Omental fat pad (tissue), 4 donors: ENCODE data around the gene SCN10A. TPM values are rescaled to one million over a fixed set of nuclear protein-coding genes. Genes with fewer than 3 reads are reported as not detected.

Experiments used
- ATAC-seq: fragments of 150-250 bp; one replicate; pipeline ENCODE4 v1.9.1; 2016; ENCODE audit warnings: mild to moderate bottlenecking, moderate library complexity; ENCODE audit not compliant: low FRiP score
- DNase-seq: peaks from one replicate; pipeline ENCODE4 v3.0.0-alpha.2; 2019; ENCODE audit warnings: low spot score
- total RNA-seq, 4 donors: library from RNA; depleted of rRNA; stranded (reverse); fragments of >200 nt; gene quantifications; one replicate each; pipeline ENCODE4 v1.1.0, GENCODE V29; 2016
- TF ChIP-seq, protein P1 (sequence below), 3 donors: fragments of 450-650 bp; IDR thresholded peaks; one replicate each; pipeline ENCODE4 v1.5.1; 2016 to 2017; ENCODE audit warnings: antibody characterized with exemption in 3 of 3, mild to moderate bottlenecking in 3 of 3, moderate library complexity in 2 of 3

The SCN10A gene
- total RNA-seq, 4 donors from 2014 or later: not detected

DNA sequence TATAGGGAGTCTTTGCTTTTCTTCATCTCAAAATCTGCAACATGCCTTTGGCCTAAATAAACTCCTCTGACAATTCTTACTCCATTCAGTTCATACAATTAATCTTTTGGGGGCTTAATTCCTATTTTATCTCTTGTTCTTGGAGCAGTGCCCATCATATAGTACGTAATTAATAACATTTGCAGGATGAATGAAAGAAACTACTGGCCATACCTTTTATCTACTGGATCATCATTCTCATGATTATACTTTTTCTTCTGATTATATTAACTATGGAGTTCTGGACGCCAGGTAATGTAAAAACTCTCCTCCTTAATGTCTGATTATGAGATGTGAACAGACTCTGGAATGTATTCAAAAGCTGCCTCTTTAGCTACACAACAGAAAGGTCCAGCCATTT is 120.0 kb downstream of the SCN10A start:
- TF ChIP-seq, protein P1, sequence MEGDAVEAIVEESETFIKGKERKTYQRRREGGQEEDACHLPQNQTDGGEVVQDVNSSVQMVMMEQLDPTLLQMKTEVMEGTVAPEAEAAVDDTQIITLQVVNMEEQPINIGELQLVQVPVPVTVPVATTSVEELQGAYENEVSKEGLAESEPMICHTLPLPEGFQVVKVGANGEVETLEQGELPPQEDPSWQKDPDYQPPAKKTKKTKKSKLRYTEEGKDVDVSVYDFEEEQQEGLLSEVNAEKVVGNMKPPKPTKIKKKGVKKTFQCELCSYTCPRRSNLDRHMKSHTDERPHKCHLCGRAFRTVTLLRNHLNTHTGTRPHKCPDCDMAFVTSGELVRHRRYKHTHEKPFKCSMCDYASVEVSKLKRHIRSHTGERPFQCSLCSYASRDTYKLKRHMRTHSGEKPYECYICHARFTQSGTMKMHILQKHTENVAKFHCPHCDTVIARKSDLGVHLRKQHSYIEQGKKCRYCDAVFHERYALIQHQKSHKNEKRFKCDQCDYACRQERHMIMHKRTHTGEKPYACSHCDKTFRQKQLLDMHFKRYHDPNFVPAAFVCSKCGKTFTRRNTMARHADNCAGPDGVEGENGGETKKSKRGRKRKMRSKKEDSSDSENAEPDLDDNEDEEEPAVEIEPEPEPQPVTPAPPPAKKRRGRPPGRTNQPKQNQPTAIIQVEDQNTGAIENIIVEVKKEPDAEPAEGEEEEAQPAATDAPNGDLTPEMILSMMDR (IDR thresholded peaks at IDR 0.05): no peak
- DNase-seq (no peak), ATAC-seq (no peak)

DNA sequence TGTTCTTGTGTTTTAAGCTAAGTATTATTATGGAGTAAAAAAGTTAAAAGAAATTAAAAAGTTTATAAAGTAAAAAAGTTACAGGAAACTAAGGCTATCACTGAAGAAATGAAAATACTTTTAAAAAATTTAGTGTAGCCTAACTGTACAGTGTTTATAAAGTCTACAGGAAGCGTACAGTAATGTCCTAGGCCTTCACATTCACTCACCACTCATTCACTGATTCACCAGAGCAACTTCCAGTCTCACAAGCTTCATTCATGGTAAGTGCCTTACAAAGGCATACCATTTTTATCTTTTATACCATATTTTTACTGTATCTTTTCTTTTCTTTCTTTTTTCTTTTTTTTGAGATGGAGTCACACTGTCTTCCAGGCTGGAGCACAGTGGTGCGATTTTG is 125.8 kb downstream of the SCN10A start:
- DNase-seq (no peak), ATAC-seq (no peak)
- TF ChIP-seq, protein P1 (IDR thresholded peaks at IDR 0.05): no peak

DNA sequence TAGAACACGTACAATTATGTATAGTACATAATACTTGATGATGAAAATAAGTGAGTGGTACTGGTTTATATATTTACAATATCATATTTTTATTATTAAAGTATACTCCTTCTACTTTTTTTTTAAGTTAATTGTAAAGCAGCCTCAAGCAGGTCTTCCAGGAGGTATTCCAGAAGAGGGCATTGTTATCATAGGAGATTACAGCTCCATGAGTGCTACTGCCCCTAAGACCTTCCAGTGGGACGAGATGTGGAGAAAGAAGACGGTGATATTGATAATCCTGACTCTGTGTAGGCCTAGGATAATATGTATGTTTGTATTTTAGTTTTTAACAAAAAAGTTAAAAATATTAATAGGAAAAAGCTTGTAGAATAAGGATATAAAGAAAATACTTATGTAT is 126.2 kb downstream of the SCN10A start:
- TF ChIP-seq, protein P1 (IDR thresholded peaks at IDR 0.05): no peak
- ATAC-seq (no peak), DNase-seq (no peak)

DNA sequence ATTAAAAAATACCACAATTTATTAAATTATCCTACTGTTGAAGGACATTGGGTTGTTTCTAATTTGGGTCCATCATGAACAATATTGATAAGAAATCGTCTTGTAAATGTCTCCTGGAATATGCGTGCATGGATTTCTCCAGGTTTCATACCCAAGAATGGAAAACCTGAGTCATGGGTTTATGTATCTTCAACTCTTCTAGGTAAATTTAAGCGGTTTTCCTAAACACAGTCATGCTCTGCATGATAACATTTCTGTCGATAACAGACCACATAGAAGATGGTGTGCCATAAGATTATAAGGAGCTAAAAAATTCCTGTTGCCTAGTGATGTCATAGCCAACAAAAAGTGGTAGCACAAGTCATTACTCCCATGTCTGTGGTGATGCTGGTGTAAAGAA is 126.7 kb downstream of the SCN10A start:
- DNase-seq (no peak), ATAC-seq (no peak)
- TF ChIP-seq, protein P1 (IDR thresholded peaks at IDR 0.05): no peak

DNA sequence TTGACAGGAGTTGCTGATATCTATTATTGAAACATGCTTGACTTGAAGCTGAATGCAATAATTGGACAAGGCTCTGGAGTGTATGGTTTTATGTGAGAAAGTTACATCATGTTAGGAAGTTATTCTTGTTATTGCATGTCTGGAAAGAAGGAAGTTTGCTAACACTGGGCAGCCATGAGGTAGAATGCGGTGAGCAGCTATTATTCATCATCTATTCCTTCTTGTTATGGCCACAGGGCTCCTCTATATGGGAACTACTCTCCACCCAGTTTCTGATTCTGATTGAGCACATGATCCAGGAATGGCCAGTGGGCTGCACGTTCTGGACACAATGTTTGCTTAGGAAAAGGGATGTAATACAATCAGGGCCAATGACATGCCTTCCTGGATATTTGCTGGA is 128.7 kb downstream of the SCN10A start:
- ATAC-seq: no peak
- TF ChIP-seq, protein P1 (IDR thresholded peaks at IDR 0.05): no peak
- no peak for DNase-seq

DNA sequence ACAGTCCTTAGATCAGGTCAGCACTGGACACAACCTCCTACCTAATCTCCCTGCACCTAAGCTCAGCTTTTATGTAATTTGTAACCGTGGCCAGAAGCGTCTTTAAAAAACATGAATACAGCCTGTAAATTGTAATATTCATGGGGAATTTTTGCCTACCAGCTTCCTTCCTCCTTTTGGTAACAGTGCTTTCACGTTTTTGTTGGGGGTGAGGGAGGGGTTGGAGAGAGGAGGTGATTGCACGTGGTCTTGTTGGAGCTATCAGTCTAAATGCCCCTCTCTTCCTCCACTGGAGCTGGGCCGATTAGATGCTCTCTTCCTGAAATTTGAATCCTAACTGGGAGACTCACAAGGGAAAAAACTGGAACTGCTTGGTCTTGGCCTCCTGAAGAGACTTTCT is 131.5 kb downstream of the SCN10A start:
- no peak for ATAC-seq
- TF ChIP-seq, protein P1 (IDR thresholded peaks at IDR 0.05): no peak
- DNase-seq: no peak

DNA sequence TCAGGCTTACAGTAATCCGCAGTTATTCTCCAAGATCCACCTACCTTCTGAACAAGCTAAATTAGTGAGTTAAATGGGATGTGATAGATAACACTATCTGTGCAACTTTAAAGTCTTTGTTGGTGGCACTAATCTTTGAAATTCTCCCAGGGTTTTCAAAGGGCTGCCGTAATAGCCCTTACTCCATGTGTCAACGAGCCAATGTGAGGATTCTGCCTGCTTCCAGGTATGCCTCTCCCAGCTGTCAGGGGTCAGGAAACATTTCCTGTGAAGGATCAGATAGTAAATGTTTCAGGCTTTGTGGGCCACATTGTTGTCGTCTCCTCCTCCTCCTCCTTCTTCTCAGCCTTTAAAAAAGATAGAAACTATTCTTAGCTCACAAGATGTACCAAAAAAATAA is 146.3 kb downstream of the SCN10A start:
- ATAC-seq (no peak), DNase-seq (no peak)
- TF ChIP-seq, protein P1 (IDR thresholded peaks at IDR 0.05): no peak
